ENCODE data around the gene DARS2. TPM values are rescaled to one million over a fixed set of nuclear protein-coding genes. Genes with fewer than 3 reads are reported as not detected.
"Not testable (repeated sequence)": the region's sequence is repeated elsewhere in the genome, so short reads cannot be mapped to it uniquely, and the experiment has no call there.

Gene DARS2
- total RNA-seq, 4 donors from 2014 or later = 5.5 to 9.1 (median 7.7) TPM

GRCh38 chr1:173856014-173856413, 31.5 kb downstream of the DARS2 start:
- 83% methylated on average over 1 of the region's 1 CpG for WGBS
- Histone ChIP-seq H3K27me3 (no peaks in the 10 kb centered on the region), H3K4me3 (no peak overlapping the region), H3K36me3 (peaks cover 0 to 86% (median 64%) of the 10 kb centered on the region in 4 donors), H3K27ac (replicated peaks in 1 of 4) (no peak overlapping the region), H3K9me3 (no peaks in the 10 kb centered on the region), H3K4me1 (peaks cover 0 to 19% (median 11%) of the 10 kb centered on the region in 4 donors)
- TF ChIP-seq CTCF (IDR thresholded peaks at IDR 0.05) = no peak
- TF ChIP-seq POLR2A (IDR thresholded peaks at IDR 0.05; ENCODE audit: low read depth) = no peak
- TF ChIP-seq POLR2AphosphoS5 (IDR thresholded peaks at IDR 0.05) = no peak
- no peak for TF ChIP-seq EP300 (IDR thresholded peaks at IDR 0.05)
- DNase-seq (ENCODE audit: extremely low spot score) = no peak
- intact Hi-C loops (cut with DNase I) = no loop called here

- Histone ChIP-seq H3K36me3 (peaks cover 0 to 91% (median 70%) of the 10 kb centered on the region in 4 donors), H3K27me3 (no peaks in the 10 kb centered on the region), H3K4me3 (no peak overlapping the region), H3K9me3 (no peaks in the 10 kb centered on the region), H3K4me1 (peaks cover 0 to 19% (median 11%) of the 10 kb centered on the region in 4 donors), H3K27ac (replicated peaks in 1 of 4) (no peak overlapping the region)
- no peak for TF ChIP-seq POLR2A (IDR thresholded peaks at IDR 0.05; ENCODE audit: low read depth)
- no peak for TF ChIP-seq CTCF (IDR thresholded peaks at IDR 0.05)
- TF ChIP-seq POLR2AphosphoS5 (IDR thresholded peaks at IDR 0.05) = no peak
- no peak for TF ChIP-seq EP300 (IDR thresholded peaks at IDR 0.05)
- WGBS = 90% methylated on average over 2 of the region's 2 CpGs
- intact Hi-C loops (cut with DNase I) = no loop called here
- no peak for DNase-seq (ENCODE audit: extremely low spot score)
Measured at GRCh38 chr1:173856903-173857302, 32.4 kb downstream of the DARS2 start.

- WGBS = 81% methylated on average over 4 of the region's 4 CpGs
- intact Hi-C loops (cut with DNase I) = no loop called here
Measured at GRCh38 chr1:173857363-173857917, 33.0 kb downstream of the DARS2 start.

GRCh38 chr1:173859547-173859946, 35.1 kb downstream of the DARS2 start:
- H3K9me3 ChIP-seq; H3K27me3 ChIP-seq; DNase-seq (ENCODE audit: extremely low spot score); H3K4me1 ChIP-seq; H3K27ac ChIP-seq (replicated peaks in 1 of 4); intact Hi-C loops (cut with DNase I); H3K4me3 ChIP-seq: not testable (repeated sequence)
- H3K36me3 ChIP-seq = peaks cover 20 to 95% (median 87%) of the 10 kb centered on the region in 4 donors
- 98% methylated on average over 5 of the region's 5 CpGs for WGBS

More at GRCh38 chr1:173857363-173857917, 33.0 kb downstream of the DARS2 start:
- no peak overlapping the region for H3K4me3 ChIP-seq
- DNase-seq (ENCODE audit: extremely low spot score) = no peak
- no peaks in the 10 kb centered on the region for H3K9me3 ChIP-seq
- H3K27me3 ChIP-seq = no peaks in the 10 kb centered on the region
- H3K36me3 ChIP-seq = peaks cover under 1 to 95% (median 75%) of the 10 kb centered on the region in 4 donors
- no peak overlapping the region for H3K27ac ChIP-seq (replicated peaks in 1 of 4)
- TF ChIP-seq POLR2A (IDR thresholded peaks at IDR 0.05; ENCODE audit: low read depth) (no peak), CTCF (IDR thresholded peaks at IDR 0.05) (no peak)
- peaks cover 0 to 16% (median 8%) of the 10 kb centered on the region in 4 donors for H3K4me1 ChIP-seq

GRCh38 chr1:173860065-173860464, 35.6 kb downstream of the DARS2 start:
- no peak overlapping the region for H3K4me3 ChIP-seq
- intact Hi-C loops (cut with DNase I) = no loop called here
- no peak overlapping the region for H3K27ac ChIP-seq (replicated peaks in 1 of 4)
- WGBS = 96% methylated on average over 1 of the region's 1 CpG
- no peaks in the 10 kb centered on the region for H3K9me3 ChIP-seq
- H3K27me3 ChIP-seq = no peaks in the 10 kb centered on the region
- peaks cover 25 to 95% (median 87%) of the 10 kb centered on the region in 4 donors for H3K36me3 ChIP-seq
- TF ChIP-seq EP300 (IDR thresholded peaks at IDR 0.05) = no peak
- no peak for TF ChIP-seq POLR2AphosphoS5 (IDR thresholded peaks at IDR 0.05)
- TF ChIP-seq POLR2A (IDR thresholded peaks at IDR 0.05; ENCODE audit: low read depth) = no peak
- TF ChIP-seq CTCF (IDR thresholded peaks at IDR 0.05) = no peak
- peaks cover 0 to 10% (median 7%) of the 10 kb centered on the region in 4 donors for H3K4me1 ChIP-seq
- DNase-seq (ENCODE audit: extremely low spot score) = no peak
